ENCODE data around the gene SRPK2. TPM values are rescaled to one million over a fixed set of nuclear protein-coding genes. Genes with fewer than 3 reads are reported as not detected.

SRPK2 gene
- total RNA-seq, 3 donors from 2014 or later, result 44.6 to 68.2 (median 60.6) TPM

DNA sequence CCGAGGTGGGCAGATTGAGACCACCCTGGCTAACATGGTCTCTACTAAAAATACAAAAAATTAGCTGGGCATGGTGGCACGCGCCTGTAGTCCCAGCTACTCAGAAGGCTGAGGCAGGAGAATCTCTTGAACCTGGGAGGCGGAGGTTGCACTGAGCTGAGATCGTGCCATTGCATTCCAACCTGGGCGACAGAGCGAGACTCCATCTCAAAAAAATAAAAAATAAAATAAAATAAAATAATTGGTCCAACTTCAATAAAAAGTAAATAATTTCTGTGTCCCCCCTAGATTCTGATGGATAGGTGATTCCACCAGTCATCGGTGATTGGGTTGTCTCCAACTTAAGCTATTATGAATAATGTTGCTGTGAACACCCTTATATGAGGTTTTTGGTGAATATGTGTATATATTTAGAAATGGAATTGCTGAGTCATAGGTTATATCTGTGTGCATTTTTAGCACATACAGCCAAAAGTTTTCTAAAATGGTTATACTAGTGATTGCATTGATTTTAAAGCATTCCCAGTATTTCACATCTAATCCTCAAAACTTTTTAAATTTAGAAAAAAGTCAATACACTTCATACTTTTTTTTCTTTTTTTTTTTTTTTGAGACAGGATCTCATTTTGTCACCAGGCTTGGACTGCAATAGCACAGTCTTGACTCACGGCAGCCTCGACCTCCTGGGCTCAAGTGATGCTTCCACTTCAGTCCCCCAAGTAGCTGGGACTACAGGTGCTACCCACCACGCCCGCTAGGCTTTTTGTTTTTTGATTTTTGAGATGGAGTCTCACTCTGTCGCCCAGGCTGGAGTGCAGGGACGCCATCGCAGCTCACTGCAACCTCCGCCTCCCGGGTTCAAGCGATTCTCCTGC, 13.7 kb upstream of the SRPK2 start:
- DNase-seq (ENCODE audit: low spot score in 2 of 2), result no peak
- TF ChIP-seq POLR2A (IDR thresholded peaks at IDR 0.05), result no peak
- TF ChIP-seq, protein P1, sequence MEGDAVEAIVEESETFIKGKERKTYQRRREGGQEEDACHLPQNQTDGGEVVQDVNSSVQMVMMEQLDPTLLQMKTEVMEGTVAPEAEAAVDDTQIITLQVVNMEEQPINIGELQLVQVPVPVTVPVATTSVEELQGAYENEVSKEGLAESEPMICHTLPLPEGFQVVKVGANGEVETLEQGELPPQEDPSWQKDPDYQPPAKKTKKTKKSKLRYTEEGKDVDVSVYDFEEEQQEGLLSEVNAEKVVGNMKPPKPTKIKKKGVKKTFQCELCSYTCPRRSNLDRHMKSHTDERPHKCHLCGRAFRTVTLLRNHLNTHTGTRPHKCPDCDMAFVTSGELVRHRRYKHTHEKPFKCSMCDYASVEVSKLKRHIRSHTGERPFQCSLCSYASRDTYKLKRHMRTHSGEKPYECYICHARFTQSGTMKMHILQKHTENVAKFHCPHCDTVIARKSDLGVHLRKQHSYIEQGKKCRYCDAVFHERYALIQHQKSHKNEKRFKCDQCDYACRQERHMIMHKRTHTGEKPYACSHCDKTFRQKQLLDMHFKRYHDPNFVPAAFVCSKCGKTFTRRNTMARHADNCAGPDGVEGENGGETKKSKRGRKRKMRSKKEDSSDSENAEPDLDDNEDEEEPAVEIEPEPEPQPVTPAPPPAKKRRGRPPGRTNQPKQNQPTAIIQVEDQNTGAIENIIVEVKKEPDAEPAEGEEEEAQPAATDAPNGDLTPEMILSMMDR (IDR thresholded peaks at IDR 0.05), result no peak
- TF ChIP-seq POLR2AphosphoS5 (IDR thresholded peaks at IDR 0.05), result no peak
- intact Hi-C loops (cut with DNase I; ENCODE audit: low total_unique reads), result no loop called here
- no peaks in the 10 kb centered on the region for H3K4me1 ChIP-seq
- no peaks in the 10 kb centered on the region for H3K27me3 ChIP-seq
- H3K36me3 ChIP-seq, result no peaks in the 10 kb centered on the region
- H3K27ac ChIP-seq, result no peak overlapping the region
- H3K4me3 ChIP-seq, result no peak overlapping the region
- H3K9me3 ChIP-seq, result no peaks in the 10 kb centered on the region

DNA sequence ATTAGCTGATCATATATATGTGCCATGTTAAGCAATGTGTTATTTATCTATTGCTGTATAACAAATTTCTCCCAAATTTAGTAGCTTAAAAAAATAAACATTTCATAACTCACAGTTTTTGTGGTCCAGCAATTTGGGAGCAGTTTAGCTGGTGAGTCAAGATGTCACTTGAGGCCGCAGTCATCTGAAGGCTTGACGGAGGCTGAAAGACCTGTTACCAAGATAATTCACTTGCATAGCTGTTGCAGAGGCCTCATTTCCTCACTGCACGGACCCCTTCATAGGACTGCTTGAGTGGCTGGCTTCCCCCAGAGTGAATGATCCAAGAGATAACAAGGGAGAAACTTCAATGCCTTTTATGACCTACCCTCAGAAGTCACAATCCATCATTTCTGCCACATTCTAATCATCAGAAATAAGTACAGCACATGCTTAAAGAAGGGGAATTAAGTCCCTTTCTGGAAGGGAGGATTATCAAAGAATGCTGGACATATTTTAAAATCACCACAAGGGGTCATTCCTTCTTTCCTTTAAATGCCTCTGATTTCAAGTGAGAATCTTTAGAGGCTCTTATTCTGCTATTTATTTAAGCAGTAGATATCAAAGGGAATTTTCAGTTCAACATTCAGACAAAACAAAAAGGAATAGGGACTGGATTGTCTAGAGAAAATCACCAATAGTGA, 10.5 kb upstream of the SRPK2 start:
- no peak overlapping the region for H3K4me3 ChIP-seq
- no peaks in the 10 kb centered on the region for H3K9me3 ChIP-seq
- TF ChIP-seq, protein P1 (IDR thresholded peaks at IDR 0.05), result no peak
- TF ChIP-seq POLR2AphosphoS5 (IDR thresholded peaks at IDR 0.05), result no peak
- no peak for TF ChIP-seq POLR2A (IDR thresholded peaks at IDR 0.05)
- H3K27ac ChIP-seq, result no peak overlapping the region
- DNase-seq (ENCODE audit: low spot score in 2 of 2), result no peak
- H3K36me3 ChIP-seq, result no peaks in the 10 kb centered on the region
- intact Hi-C loops (cut with DNase I; ENCODE audit: low total_unique reads), result no loop called here
- H3K27me3 ChIP-seq, result no peaks in the 10 kb centered on the region
- no peaks in the 10 kb centered on the region for H3K4me1 ChIP-seq

DNA sequence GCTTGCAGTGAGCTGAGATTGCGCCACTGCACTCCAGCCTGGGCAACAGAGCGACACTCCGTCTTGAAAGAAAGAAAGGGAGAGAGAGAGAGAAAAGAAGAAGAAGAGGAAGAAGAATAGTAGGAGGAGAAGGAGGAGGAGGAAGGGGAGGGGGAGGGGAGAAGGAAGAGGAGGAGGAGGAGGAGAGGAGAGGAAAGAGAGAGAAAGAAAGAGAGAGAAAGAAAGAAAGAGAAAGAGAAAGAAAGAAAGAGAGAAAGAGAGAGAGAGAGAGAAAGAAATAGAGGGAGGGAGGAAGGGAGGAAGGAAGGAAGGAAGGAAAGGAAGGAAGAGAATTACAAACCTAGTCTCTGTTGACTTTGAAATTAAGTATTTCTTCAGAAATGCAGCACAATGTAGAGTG, 7.8 kb upstream of the SRPK2 start:
- no peaks in the 10 kb centered on the region for H3K36me3 ChIP-seq
- H3K27ac ChIP-seq, result no peak overlapping the region
- no peaks in the 10 kb centered on the region for H3K27me3 ChIP-seq
- no peaks in the 10 kb centered on the region for H3K9me3 ChIP-seq
- no peak overlapping the region for H3K4me3 ChIP-seq
- no peak for DNase-seq (ENCODE audit: low spot score in 2 of 2)
- intact Hi-C loops (cut with DNase I; ENCODE audit: low total_unique reads), result no loop called here
- H3K4me1 ChIP-seq, result no peaks in the 10 kb centered on the region
- TF ChIP-seq POLR2A (IDR thresholded peaks at IDR 0.05) (no peak), POLR2AphosphoS5 (IDR thresholded peaks at IDR 0.05) (no peak)

DNA sequence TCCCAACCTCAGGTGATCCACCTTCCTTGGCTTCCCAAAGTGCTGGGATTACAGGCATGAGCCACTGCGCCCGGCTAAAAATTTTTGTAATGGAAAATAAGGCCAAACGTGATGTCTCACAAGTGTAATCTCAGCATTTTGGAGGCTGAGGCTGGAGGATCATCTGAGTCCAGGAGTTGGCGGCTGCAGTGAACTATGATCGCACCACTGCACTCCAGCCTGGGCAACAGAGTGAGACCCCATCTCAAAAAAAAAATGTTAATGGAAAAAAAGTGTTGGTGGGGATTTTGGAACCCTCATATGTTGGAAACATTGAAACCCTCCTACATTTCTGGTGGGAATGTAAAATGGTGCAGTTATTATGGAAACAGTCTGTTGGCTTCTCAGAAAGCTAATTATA, 2.7 kb upstream of the SRPK2 start:
- no peaks in the 10 kb centered on the region for H3K36me3 ChIP-seq
- H3K9me3 ChIP-seq, result no peaks in the 10 kb centered on the region
- H3K27ac ChIP-seq, result no peak overlapping the region
- intact Hi-C loops (cut with DNase I; ENCODE audit: low total_unique reads), result no loop called here
- no peaks in the 10 kb centered on the region for H3K4me1 ChIP-seq
- DNase-seq (ENCODE audit: low spot score in 2 of 2), result no peak
- H3K4me3 ChIP-seq, result no peak overlapping the region
- TF ChIP-seq POLR2A (IDR thresholded peaks at IDR 0.05), result no peak
- TF ChIP-seq, protein P1 (IDR thresholded peaks at IDR 0.05), result no peak
- no peak for TF ChIP-seq POLR2AphosphoS5 (IDR thresholded peaks at IDR 0.05)
- no peaks in the 10 kb centered on the region for H3K27me3 ChIP-seq

DNA sequence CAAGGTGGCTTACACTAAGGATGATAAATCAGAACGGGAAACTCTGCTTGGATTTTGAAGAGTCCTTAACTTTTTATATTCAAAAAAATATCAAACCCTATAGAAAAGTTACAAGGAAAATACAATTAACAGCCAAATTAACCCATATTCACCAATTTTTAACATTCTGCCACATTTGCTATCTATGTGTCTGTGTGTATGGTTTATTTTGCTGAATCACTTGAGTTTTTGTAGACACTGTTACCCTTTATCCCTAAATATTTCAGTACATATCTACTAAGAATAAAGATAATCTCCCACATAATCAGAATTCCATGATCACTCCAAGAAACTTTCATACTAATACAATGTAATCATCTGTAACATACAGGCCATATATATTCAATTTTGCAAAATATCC, 1.2 kb upstream of the SRPK2 start:
- Histone ChIP-seq H3K36me3 (no peaks in the 10 kb centered on the region), H3K4me1 (no peaks in the 10 kb centered on the region)
- DNase-seq (ENCODE audit: low spot score in 2 of 2), result no peak

More for the DNA sequence above, 1.2 kb upstream of the SRPK2 start:
- H3K27ac ChIP-seq, result no peak overlapping the region
- no peaks in the 10 kb centered on the region for H3K9me3 ChIP-seq
- TF ChIP-seq, protein P1 (IDR thresholded peaks at IDR 0.05), result no peak
- TF ChIP-seq POLR2AphosphoS5 (IDR thresholded peaks at IDR 0.05) (no peak), POLR2A (IDR thresholded peaks at IDR 0.05) (no peak)
- no peak overlapping the region for H3K4me3 ChIP-seq
- no peaks in the 10 kb centered on the region for H3K27me3 ChIP-seq
- intact Hi-C loops (cut with DNase I; ENCODE audit: low total_unique reads), result no loop called here

Data from breast epithelium (tissue), 4 donors.